ENCODE results near the gene BMPR1B. TPM values are rescaled to one million over a fixed set of nuclear protein-coding genes. Genes with fewer than 3 reads are reported as not detected.
"Not testable (repeated sequence)": the region's sequence is repeated elsewhere in the genome, so short reads cannot be mapped to it uniquely, and the experiment has no call there.

BMPR1B gene
- total RNA-seq, 1 donor from 2014 or later, result 23.6 TPM

DNA sequence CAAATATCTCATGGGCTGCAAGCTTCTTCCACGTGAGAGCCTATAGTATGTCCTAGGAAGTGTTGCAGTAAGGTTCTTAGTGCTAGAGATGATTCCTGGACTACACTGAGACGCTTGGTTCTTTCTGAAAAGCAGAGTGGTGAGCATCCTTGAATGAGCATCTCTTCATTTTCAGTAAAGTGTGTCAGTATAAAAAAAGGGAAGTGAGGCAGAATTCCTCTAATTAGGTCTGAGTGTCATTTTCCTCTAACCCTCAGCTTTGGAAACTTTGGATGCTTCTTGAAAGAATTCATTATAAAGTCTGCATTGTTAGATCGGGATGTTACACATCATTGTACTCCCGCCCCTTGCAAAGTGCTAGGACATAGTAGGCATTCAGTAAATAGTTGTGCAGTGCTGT, 5.2 kb downstream of the BMPR1B start:
- no peak for DNase-seq

DNA sequence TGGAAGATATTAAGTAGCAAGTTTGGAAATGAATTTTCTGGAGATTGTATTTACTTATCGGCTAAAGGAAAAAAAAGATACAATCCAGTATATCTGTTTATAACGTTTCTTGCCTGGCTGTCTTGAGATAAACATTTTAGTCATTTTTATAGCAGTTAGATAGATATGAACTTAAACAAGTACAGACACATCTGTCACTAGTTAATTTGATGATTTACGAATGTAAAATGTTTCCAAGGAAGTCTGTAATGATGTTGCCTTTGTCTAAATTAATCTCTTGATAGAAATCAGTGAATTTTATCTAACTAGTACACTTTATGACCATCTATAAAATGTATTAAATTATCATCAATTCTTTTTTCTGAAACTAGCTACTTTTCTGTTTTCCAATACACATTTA, 5.7 kb downstream of the BMPR1B start:
- no peak for DNase-seq

DNA sequence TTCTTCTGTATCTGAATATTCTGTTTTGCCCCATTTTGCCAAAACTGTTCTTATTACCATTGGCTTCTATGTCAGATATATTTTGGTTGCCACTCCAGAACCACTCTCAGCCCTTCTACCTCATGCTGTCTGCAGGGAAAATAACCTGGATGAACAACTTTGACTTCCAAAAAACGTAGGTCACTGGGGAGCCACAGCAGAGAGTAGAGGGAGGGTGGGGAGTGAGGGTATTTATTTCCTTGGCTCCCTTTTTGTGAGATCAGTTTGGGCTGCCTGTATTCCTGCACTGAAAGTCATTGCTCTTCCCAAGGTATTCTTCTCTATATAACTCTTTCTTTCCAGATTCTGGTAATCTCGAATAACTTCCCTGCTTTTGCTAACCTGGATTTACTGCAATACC, 6.3 kb downstream of the BMPR1B start:
- no peak for DNase-seq

DNA sequence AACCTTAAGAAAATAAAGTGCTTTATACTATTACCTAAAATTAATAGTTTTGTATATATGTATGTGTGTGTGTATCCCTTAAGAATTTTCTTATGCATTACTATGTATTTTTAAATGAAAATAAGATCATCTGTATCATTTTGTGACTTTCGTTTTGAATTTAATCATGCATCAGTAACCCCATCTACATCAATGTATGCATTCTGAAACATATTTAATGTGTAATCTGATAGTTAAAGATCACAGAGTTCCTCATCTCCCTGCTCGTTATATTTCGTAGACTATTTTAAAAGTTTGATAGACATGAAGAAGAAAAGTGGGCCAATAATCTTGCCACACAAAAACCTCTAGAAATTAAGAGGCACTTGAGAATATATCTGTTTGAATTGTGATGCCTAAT, 7.4 kb downstream of the BMPR1B start:
- DNase-seq, result no peak

DNA sequence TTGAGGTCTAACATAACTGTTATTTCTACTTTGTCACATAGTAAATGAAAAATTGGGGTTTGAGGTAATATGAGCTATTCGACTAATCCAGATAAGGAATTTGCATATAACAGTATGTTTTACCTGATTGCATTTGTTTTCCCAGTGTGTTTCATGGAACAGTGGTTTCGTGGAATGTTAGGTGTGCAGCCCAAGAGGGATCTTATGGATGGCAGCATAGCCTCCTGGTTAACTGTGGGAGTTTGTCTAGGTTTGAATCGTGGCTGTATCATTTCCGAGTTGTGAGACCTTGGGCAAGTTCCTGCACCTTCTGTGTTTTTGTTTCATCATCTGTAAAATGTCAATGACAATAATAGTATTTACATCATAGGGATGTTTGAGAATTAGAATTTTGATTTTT, 7.9 kb downstream of the BMPR1B start:
- no peak for DNase-seq

- DNase-seq, result no peak
Observed at GRCh38 chr4:94766856-94767255, 9.1 kb downstream of the BMPR1B start.

DNA sequence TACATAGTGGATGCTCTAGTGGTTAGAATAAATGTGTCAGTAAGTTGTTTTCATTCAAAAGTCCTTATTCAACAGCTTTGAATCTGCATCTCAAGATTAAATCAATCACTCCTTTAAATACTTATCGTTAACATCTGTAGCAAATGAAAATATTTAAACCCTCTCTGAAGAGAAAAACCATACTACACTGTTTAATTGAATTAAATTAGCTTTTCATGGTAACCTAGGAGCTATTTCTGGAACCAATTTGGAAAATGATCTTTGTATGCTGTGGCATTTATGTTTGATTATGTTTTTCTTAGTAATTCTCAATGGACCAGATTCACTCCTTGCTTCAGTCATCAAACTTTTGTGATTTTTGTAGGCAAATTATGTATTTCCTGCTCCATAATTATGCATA, 9.7 kb downstream of the BMPR1B start:
- DNase-seq, result no peak

DNA sequence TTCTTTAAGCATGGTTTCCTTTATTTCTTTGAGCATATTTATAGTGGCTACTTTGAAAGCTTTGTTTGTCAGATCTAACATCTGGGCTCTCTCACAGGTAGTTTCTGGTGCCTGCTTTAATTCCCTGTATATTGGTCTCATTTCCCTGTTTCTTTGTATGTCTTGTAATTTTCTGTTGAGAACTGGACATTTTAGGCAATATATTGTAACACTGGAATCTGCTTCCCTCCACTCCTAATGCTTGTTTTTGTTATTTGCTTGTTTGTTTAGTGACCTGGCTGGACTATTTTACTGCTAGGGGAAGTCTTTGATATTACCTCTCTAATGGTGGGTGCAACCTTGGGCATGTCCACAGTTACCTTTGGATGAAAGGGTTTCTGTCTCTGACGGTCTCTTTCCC, 25.0 kb downstream of the BMPR1B start:
- no peak for DNase-seq

GRCh38 chr4:94791701-94792100, 33.9 kb downstream of the BMPR1B start:
- DNase-seq, result no peak

DNA sequence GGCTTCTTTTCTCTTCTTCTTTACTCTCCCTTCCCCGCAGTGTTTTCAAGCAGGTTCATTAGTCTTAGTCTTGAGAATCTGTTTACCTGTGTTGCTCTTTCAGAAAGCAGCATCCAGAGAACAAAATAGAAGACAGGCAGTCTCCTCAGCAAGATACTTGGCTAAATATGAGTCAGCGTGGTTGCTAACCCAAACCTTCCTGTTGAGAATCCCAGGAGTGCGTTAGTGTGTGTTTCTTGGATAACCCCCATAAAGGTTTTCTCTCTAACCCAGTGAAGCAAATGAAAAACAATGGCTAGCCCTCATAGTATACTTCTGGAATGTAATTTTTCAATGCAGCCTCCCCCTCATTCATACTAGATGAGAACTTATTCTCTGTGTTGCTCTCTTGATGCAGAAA, 41.1 kb downstream of the BMPR1B start:
- DNase-seq, result no peak

DNA sequence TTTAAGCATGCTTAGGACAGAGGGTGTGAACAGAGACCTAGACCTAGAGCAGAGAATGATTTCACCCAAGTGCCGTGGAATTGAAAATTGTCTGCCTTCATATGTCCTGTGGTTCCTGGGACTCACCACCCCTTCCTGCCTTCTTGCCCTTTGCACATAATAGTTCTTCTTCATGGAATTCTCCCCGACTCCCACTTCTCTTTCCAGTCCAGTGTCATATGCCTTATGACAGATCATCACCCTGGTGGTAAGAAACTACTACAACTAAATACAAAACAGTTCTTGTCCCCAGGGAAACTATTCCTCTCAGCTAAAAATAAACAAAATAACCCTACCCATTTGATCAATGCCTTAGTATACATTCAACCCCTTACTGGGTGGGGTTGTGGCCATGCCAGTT, 43.3 kb downstream of the BMPR1B start:
- DNase-seq, result no peak

DNA sequence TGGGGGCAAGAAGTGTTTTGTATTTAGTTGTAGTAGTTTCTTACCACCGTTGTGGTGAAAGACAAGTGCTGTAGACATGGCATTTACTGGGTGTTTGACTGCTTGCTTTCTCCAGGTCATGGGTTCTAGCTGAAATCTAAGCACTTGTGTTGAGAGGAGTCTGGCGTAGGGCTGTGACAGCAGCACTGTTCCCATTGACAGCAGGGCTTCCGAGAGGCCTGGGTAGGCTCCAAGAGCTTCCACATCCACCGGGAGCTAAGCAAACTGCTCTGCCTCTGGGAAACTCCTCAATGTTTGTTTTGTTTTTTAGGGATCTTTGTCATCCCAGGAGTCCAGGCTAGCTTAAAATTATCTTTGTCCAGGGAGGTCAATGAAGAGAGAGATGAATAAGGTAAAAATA, 44.3 kb downstream of the BMPR1B start:
- DNase-seq, result no peak

GRCh38 chr4:94803181-94803580, 45.4 kb downstream of the BMPR1B start:
- DNase-seq, result no peak

- no peak for DNase-seq
Observed at GRCh38 chr4:94804650-94805049, 46.9 kb downstream of the BMPR1B start.

GRCh38 chr4:94806376-94806775, 48.6 kb downstream of the BMPR1B start:
- no peak for DNase-seq

DNA sequence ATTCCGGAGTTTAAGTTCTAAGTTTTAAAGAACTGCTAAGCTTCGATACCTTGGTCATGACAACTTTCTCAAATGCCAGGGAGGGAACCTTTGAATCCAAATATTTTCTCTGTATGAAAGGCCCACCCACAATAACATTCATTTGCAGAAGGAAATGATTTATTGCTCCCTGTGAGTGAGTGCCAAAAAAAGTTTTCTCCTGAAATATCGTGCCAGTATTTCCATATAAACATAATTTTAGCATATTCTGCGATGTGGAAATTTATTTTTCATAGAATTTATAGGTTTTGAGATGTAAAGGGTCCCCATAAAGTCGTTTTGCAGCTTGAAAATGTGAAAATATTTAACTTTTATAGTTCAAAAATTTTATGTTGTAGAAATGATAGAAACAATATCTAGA, 53.9 kb downstream of the BMPR1B start:
- DNase-seq, result no peak

DNA sequence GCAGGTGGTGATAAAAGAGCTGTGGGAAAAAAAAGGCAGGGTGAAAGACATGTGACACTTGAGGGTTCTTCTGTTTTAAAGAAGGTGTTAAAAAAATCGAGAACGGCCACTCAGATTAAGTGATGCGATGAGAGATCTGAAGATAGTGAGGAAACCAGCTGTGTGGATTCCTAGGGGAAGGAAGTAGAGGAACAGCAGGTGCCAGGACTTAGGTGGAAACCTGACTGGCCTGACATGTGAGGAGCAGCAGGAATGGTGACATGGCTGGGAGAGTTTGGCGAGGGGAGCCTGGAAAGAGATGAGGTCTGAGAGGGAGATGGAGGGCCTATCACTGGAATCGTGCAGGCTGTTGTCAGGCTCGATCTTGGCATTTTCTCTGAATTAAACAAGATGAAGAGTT, 55.5 kb downstream of the BMPR1B start:
- no peak for DNase-seq

DNA sequence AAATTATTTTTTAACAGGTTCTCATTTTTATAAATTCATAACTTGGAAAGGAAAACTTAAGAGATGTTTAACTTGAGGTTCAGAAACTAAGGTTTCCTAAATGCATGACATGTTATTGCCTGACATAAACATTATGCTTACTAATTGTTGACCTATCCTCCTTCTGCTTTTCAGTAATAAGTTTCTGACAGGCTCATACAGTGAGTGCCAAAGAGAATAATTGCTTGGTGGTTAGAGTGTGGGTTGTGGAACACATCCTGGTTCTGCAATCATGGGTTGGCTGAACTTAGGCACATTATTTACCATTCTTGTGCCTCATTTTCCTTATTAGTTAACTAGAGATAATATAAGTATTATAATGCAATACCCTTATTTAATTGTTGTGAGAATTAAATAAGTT, 56.5 kb downstream of the BMPR1B start:
- no peak for DNase-seq

- DNase-seq, result no peak
Observed at GRCh38 chr4:94819371-94820168, 61.8 kb downstream of the BMPR1B start.

- DNase-seq, result no peak
Observed at GRCh38 chr4:94826206-94826605, 68.5 kb downstream of the BMPR1B start.

GRCh38 chr4:94827481-94828110, 69.8 kb downstream of the BMPR1B start:
- DNase-seq, result no peak

DNA sequence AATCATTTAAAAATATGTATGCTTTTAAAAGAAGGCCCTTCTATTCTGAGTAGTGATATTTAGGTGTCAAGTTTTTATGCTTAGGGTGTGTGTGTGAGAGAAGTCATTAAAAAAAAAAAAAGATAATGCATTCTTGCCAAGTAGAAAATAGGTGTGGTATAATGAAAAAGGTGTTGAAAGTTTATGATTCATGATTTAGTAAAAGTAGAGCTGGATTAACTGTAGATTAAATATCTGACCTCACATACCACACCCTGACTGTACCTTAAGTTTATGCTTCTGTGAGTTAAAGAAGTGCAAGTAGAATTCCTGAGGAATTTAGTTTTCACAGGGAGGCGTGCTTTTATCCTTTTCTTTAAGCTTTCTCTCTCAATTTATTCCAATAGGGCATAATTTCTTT, 71.1 kb downstream of the BMPR1B start:
- no peak for DNase-seq

DNA sequence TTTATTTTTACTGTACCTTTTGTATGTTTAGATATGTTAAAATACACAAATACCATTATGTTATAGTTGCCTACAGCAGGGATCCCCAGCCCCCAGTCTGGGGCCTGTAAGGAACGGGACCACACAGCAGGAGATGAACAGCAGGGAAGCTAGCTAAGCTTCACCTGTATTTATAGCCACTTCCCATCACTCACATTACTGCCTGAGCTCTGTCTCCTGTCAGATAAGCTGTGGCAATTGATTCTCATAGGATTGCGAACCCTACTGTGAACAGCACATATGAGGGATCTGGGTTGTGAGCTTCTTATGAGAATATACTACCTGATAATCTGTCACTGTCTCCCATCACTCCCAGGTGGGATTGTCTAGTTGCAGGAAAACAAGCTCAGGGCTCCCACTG, 73.9 kb downstream of the BMPR1B start:
- DNase-seq, result no peak

DNA sequence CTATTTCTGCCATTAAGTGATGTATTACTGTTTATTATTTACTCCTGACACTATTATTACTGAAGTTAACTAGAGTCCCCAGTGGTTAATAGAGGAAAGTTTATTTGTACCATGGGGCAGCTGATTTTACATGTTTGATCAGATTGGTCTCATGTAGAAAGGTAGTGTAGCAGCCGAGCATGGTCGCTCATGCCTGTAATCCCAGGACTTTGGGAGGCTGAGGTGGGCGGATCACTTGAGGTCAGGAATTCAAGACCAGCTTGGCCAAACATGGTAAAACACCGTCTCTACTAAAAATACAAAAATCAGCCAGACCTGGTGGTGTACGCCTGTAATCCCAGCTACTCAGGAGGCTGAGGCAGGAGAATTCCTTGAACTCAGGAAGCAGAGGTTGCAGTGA, 74.6 kb downstream of the BMPR1B start:
- not testable (repeated sequence) for DNase-seq
